ENCODE data around the gene AMER1. TPM values are rescaled to one million over a fixed set of nuclear protein-coding genes. Genes with fewer than 3 reads are reported as not detected.

The AMER1 gene
- polyA plus RNA-seq, 1 experiment = 1.2 TPM

GRCh38 chrX:64202808-64203325 lies 2.6 kb downstream of the AMER1 start:
- no peak for TF ChIP-seq CTCF (IDR thresholded peaks at IDR 0.05; ENCODE audit: insufficient read depth, low read depth, low read length)
- H3K36me3 ChIP-seq (ENCODE audit: control insufficient read depth, insufficient read depth, low read length) = no peaks in the 10 kb centered on the region
- H3K4me3 ChIP-seq (ENCODE audit: low read depth, low read length) = no peak overlapping the region
- ChIA-PET POLR2A (no interaction called here), CTCF (no interaction called here)
- no peak for DNase-seq (ENCODE audit: low read depth)
- H3K27me3 ChIP-seq (ENCODE audit: control insufficient read depth, insufficient read depth, low read length) = no peaks in the 10 kb centered on the region

GRCh38 chrX:64198036-64198435 lies 7.5 kb downstream of the AMER1 start:
- no peak for TF ChIP-seq CTCF (IDR thresholded peaks at IDR 0.05; ENCODE audit: insufficient read depth, low read depth, low read length)
- no peaks in the 10 kb centered on the region for H3K36me3 ChIP-seq (ENCODE audit: control insufficient read depth, insufficient read depth, low read length)
- H3K4me3 ChIP-seq (ENCODE audit: low read depth, low read length) = no peak overlapping the region
- no peak for DNase-seq (ENCODE audit: low read depth)
- POLR2A ChIA-PET = no interaction called here
- no peaks in the 10 kb centered on the region for H3K27me3 ChIP-seq (ENCODE audit: control insufficient read depth, insufficient read depth, low read length)
- CTCF ChIA-PET = no interaction called here

DNA sequence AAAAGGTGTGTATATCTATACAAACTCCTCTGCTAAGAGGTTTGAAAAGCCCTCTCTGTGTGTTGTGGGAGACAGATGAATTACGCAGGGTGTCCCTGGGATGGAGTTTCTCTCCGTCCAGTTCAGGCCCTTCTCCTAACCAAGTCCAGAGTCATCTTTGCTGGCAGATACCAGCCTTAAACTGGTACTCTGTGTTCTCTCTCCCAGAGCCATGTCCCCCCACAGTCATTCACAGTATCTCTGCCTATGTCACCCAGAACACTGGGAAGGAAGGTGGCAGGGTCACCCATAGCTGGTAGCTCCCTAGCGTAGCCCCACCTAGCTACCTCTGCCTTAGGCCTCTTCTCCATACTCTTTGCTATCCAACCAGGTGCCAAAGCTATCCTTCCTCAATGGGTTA lies 8.9 kb downstream of the AMER1 start:
- DNase-seq (ENCODE audit: low read depth) = no peak
- Histone ChIP-seq H3K4me3 (ENCODE audit: low read depth, low read length) (no peak overlapping the region), H3K27me3 (ENCODE audit: control insufficient read depth, insufficient read depth, low read length) (no peaks in the 10 kb centered on the region), H3K36me3 (ENCODE audit: control insufficient read depth, insufficient read depth, low read length) (no peaks in the 10 kb centered on the region)
- ChIA-PET POLR2A (no interaction called here), CTCF (no interaction called here)
- no peak for TF ChIP-seq CTCF (IDR thresholded peaks at IDR 0.05; ENCODE audit: insufficient read depth, low read depth, low read length)

GRCh38 chrX:64195862-64196261 lies 9.6 kb downstream of the AMER1 start:
- ChIA-PET CTCF (no interaction called here), POLR2A (no interaction called here)
- Histone ChIP-seq H3K27me3 (ENCODE audit: control insufficient read depth, insufficient read depth, low read length) (no peaks in the 10 kb centered on the region), H3K36me3 (ENCODE audit: control insufficient read depth, insufficient read depth, low read length) (no peaks in the 10 kb centered on the region), H3K4me3 (ENCODE audit: low read depth, low read length) (no peak overlapping the region)
- no peak for DNase-seq (ENCODE audit: low read depth)
- no peak for TF ChIP-seq CTCF (IDR thresholded peaks at IDR 0.05; ENCODE audit: insufficient read depth, low read depth, low read length)

DNA sequence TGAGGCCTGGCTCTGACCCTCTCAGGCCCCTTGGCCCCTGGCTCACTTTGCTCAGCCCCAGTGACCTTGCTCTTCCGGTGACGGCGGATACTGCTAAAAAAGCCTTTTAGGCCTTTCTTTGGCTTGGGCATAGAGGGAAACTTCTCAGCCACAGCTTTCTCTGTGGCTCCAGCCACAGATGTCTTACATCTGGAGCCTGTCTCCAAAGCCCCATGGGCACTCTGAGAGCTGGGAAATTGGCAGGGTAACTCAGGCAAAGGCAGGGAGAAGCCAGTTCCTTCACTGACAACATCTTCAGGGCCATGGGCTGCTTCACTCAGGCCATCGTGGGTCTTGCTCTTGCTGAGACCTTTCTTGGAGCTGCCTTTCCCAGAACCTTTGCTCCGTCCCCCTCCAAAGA lies 12.8 kb downstream of the AMER1 start:
- Histone ChIP-seq H3K4me3 (ENCODE audit: low read depth, low read length) (no peak overlapping the region), H3K27me3 (ENCODE audit: control insufficient read depth, insufficient read depth, low read length) (no peaks in the 10 kb centered on the region), H3K36me3 (ENCODE audit: control insufficient read depth, insufficient read depth, low read length) (no peaks in the 10 kb centered on the region; the same call in 1 of the 2 replicates)
- no peak for TF ChIP-seq CTCF (IDR thresholded peaks at IDR 0.05; ENCODE audit: insufficient read depth, low read depth, low read length)
- DNase-seq (ENCODE audit: low read depth) = no peak
- CTCF ChIA-PET = no interaction called here
- POLR2A ChIA-PET = no interaction called here
